Upper lobe of left lung (tissue), 6 donors: ENCODE data around the gene SEMA5A. TPM values are rescaled to one million over a fixed set of nuclear protein-coding genes. Genes with fewer than 3 reads are reported as not detected.

ENCODE experiments used
- ATAC-seq, 2 donors: fragments of 200-7000 bp; cut with Tn5 transposase; one replicate each; pipeline ENCODE4 v1.9.1; 2022; ENCODE audit warnings: mild to moderate bottlenecking in 2 of 2, moderate library complexity in 2 of 2; ENCODE audit not compliant: low FRiP score in 2 of 2
- DNase-seq, 2 donors: peaks; one replicate each; pipeline ENCODE4 v3.0.0-alpha.2; 2019 to 2020
- H3K27ac ChIP-seq, 4 donors: fragments of 200-600 bp; sonication (generic); one replicate each; pipeline ENCODE4 v1.5.1; 2016 to 2019
- H3K27me3 ChIP-seq, 4 donors: fragments of 200-600 bp; sonication (generic); one replicate each; pipeline ENCODE4 v1.5.1; 2017 to 2019
- H3K36me3 ChIP-seq, 4 donors: fragments of 200-600 bp; sonication (generic); one replicate each; pipeline ENCODE4 v1.5.1; 2016 to 2019
- H3K4me1 ChIP-seq, 4 donors: fragments of 200-600 bp; sonication (generic); one replicate each; pipeline ENCODE4 v1.5.1; 2018 to 2019
- H3K4me3 ChIP-seq, 4 donors: fragments of 200-600 bp; sonication (generic); one replicate each; pipeline ENCODE4 v1.5.1; 2017 to 2019; ENCODE audit warnings: mild to moderate bottlenecking in 2 of 4, moderate library complexity in 1 of 4
- H3K9me3 ChIP-seq, 4 donors: fragments of 200-600 bp; sonication (generic); one replicate each; pipeline ENCODE4 v1.5.1; 2018 to 2019
- CTCF ChIP-seq, 6 experiments: fragments of 450-650 bp in 4 of 6; fragments of 200-600 bp in 2 of 6; sonication (generic) in 2 of 6; IDR thresholded peaks; one replicate each; pipeline ENCODE4 v1.5.1; 2016 to 2019; ENCODE audit warnings: antibody characterized with exemption in 6 of 6
- EP300 ChIP-seq, 4 donors: sonication (generic); formaldehyde crosslinking; IDR thresholded peaks; one replicate each; pipeline ENCODE4 v1.5.1; 2017; ENCODE audit warnings: antibody characterized with exemption in 4 of 4, control low read depth in 2 of 4
- POLR2A ChIP-seq, 4 donors: fragments of 450-650 bp; IDR thresholded peaks; one replicate each; pipeline ENCODE4 v1.5.1; 2016 to 2017; ENCODE audit warnings: antibody characterized with exemption in 4 of 4, mild to moderate bottlenecking in 2 of 4
- POLR2AphosphoS5 ChIP-seq, 2 donors: sonication (generic); formaldehyde crosslinking; IDR thresholded peaks; one replicate each; pipeline ENCODE4 v1.5.1; 2017; ENCODE audit warnings: antibody characterized with exemption in 2 of 2
- WGBS, 2 donors: methylation state at CpG; one replicate each; pipeline ENCODE4 v1.1.5; 2017 to 2018; 5-methylcytosine and 5-hydroxymethylcytosine counted together
- total RNA-seq, 6 donors: library from RNA; depleted of rRNA in 4 of 6; stranded (reverse); fragments of >200 nt in 4 of 6; gene quantifications; one replicate each; pipeline versions ENCODE4 v1.1.0 to v1.2.1, GENCODE V29; 2016 to 2021
- donor health status: DM: no; HTN: no; CAD: no; lungs with moderate emphysema.
- donor health status: DM: no; HTN: yes; CAD: no; lungs with severe emphysema.

The SEMA5A gene
- total RNA-seq, 6 donors from 2014 or later: 5.2 to 40.5 (median 27.5) TPM

GRCh38 chr5:9342161-9342787 is 203.6 kb downstream of the SEMA5A start:
- Histone ChIP-seq H3K27ac (peak overlapping the region in 2 of 4 donors; percentile 2 to 26), H3K36me3 (no peaks in the 10 kb centered on the region), H3K4me3 (no peak overlapping the region), H3K27me3 (no peaks in the 10 kb centered on the region), H3K4me1 (no peaks in the 10 kb centered on the region), H3K9me3 (no peaks in the 10 kb centered on the region)
- DNase-seq: no peak
- no peak for ATAC-seq
- TF ChIP-seq CTCF (IDR thresholded peaks at IDR 0.05) (no peak), POLR2AphosphoS5 (IDR thresholded peaks at IDR 0.05) (no peak), EP300 (IDR thresholded peaks at IDR 0.05) (no peak), POLR2A (IDR thresholded peaks at IDR 0.05) (no peak)
- 60 to 61% methylated on average over 6 of the region's 6 CpGs for WGBS, 2 donors

- TF ChIP-seq POLR2AphosphoS5 (IDR thresholded peaks at IDR 0.05) (no peak), CTCF (IDR thresholded peaks at IDR 0.05) (no peak), EP300 (IDR thresholded peaks at IDR 0.05) (no peak), POLR2A (IDR thresholded peaks at IDR 0.05) (no peak)
These were observed 205.8 kb downstream of the SEMA5A start for GRCh38 chr5:9340085-9340484.

GRCh38 chr5:9339206-9339818 is 206.6 kb downstream of the SEMA5A start:
- Histone ChIP-seq H3K4me3 (no peak overlapping the region), H3K4me1 (no peaks in the 10 kb centered on the region), H3K27me3 (no peaks in the 10 kb centered on the region), H3K27ac (no peak overlapping the region), H3K36me3 (no peaks in the 10 kb centered on the region), H3K9me3 (no peaks in the 10 kb centered on the region)
- ATAC-seq (no peak), DNase-seq (no peak)
- 78 to 80% methylated on average over 3 of the region's 3 CpGs for WGBS, 2 donors
- peak in 1 of 6 experiments; percentile 40 for TF ChIP-seq CTCF (IDR thresholded peaks at IDR 0.05)
- TF ChIP-seq EP300 (IDR thresholded peaks at IDR 0.05): no peak

More at GRCh38 chr5:9340085-9340484, 205.8 kb downstream of the SEMA5A start:
- DNase-seq (no peak), ATAC-seq (no peak)
- no peak overlapping the region for H3K4me3 ChIP-seq
- H3K9me3 ChIP-seq: no peaks in the 10 kb centered on the region
- H3K36me3 ChIP-seq: no peaks in the 10 kb centered on the region
- H3K27ac ChIP-seq: no peak overlapping the region
- H3K27me3 ChIP-seq: no peaks in the 10 kb centered on the region
- WGBS, 2 donors: 86 to 89% methylated on average over 2 of the region's 2 CpGs
- no peaks in the 10 kb centered on the region for H3K4me1 ChIP-seq

GRCh38 chr5:9338796-9339195 is 207.1 kb downstream of the SEMA5A start:
- DNase-seq: no peak
- no peak for ATAC-seq
- H3K27ac ChIP-seq: no peak overlapping the region
- no peaks in the 10 kb centered on the region for H3K36me3 ChIP-seq
- no peaks in the 10 kb centered on the region for H3K4me1 ChIP-seq
- WGBS, 2 donors: 75 to 77% methylated on average over 4 of the region's 4 CpGs
- no peak for TF ChIP-seq POLR2AphosphoS5 (IDR thresholded peaks at IDR 0.05)
- TF ChIP-seq EP300 (IDR thresholded peaks at IDR 0.05): no peak
- no peak for TF ChIP-seq CTCF (IDR thresholded peaks at IDR 0.05)
- no peak for TF ChIP-seq POLR2A (IDR thresholded peaks at IDR 0.05)
- no peak overlapping the region for H3K4me3 ChIP-seq
- H3K9me3 ChIP-seq: no peaks in the 10 kb centered on the region
- no peaks in the 10 kb centered on the region for H3K27me3 ChIP-seq
